ENCODE measurements around the gene CDH7.

GRCh38 chr18:65907281-65907680, 156.5 kb downstream of the CDH7 start:
- TF ChIP-seq CTCF (IDR thresholded peaks at IDR 0.05; ENCODE audit: low read depth, low read length): no peak
- no peak for TF ChIP-seq EZH2phosphoT487 (IDR thresholded peaks at IDR 0.05; ENCODE audit: low read depth)
